Suprapubic skin (tissue), 4 donors: ENCODE measurements around the gene SLC10A3. TPM values are rescaled to one million over a fixed set of nuclear protein-coding genes. Genes with fewer than 3 reads are reported as not detected.

Experiments
- DNase-seq, 2 donors: peaks; one replicate each; pipeline ENCODE4 v3.0.0-alpha.2; 2019; ENCODE audit warnings: low spot score in 2 of 2
- H3K27ac ChIP-seq: fragments of 200-600 bp; sonication (generic); one replicate; pipeline ENCODE4 v1.5.1; 2019
- H3K27me3 ChIP-seq: fragments of 200-600 bp; sonication (generic); one replicate; pipeline ENCODE4 v1.5.1; 2019
- H3K36me3 ChIP-seq: fragments of 200-600 bp; sonication (generic); one replicate; pipeline ENCODE4 v1.5.1; 2019
- H3K4me1 ChIP-seq: fragments of 200-600 bp; sonication (generic); one replicate; pipeline ENCODE4 v1.5.1; 2019
- H3K4me3 ChIP-seq: fragments of 200-600 bp; sonication (generic); one replicate; pipeline ENCODE4 v1.5.1; 2019; ENCODE audit warnings: mild to moderate bottlenecking
- H3K9me3 ChIP-seq: fragments of 200-600 bp; sonication (generic); one replicate; pipeline ENCODE4 v1.5.1; 2019
- CTCF ChIP-seq, 2 donors: fragments of 200-600 bp in 1 of 2; fragments of 450-650 bp in 1 of 2; sonication (generic) in 1 of 2; IDR thresholded peaks; one replicate each; pipeline ENCODE4 v1.5.1; 2016 to 2019; ENCODE audit warnings: antibody characterized with exemption in 2 of 2, mild to moderate bottlenecking in 1 of 2, moderate library complexity in 1 of 2
- EP300 ChIP-seq: sonication (generic); formaldehyde crosslinking; IDR thresholded peaks from one replicate; pipeline ENCODE4 v1.6.1; 2017; ENCODE audit warnings: antibody characterized with exemption
- POLR2A ChIP-seq, 2 donors: fragments of 450-650 bp; IDR thresholded peaks; one replicate each; pipeline ENCODE4 v1.6.1; 2017; ENCODE audit warnings: antibody characterized with exemption in 2 of 2, mild to moderate bottlenecking in 2 of 2, moderate library complexity in 2 of 2
- POLR2AphosphoS5 ChIP-seq, 3 donors: sonication (generic); formaldehyde crosslinking; IDR thresholded peaks; one replicate each; pipeline ENCODE4 v1.6.1; 2017; ENCODE audit warnings: antibody characterized with exemption in 3 of 3
- WGBS: methylation state at CpG from one replicate; pipeline ENCODE4 v1.1.5; 2018; 5-methylcytosine and 5-hydroxymethylcytosine counted together
- total RNA-seq, 4 donors: library from RNA; depleted of rRNA; stranded (reverse); fragments of >200 nt; gene quantifications; one replicate each; pipeline ENCODE4 v1.1.0, GENCODE V29; 2016

Gene SLC10A3
- total RNA-seq, 4 donors from 2014 or later: 16.5 to 45.0 (median 38.8) TPM

GRCh38 chrX:154519389-154519788, 29.0 kb upstream of the SLC10A3 start:
- peaks cover 16% of the 10 kb centered on the region for H3K4me1 ChIP-seq
- H3K27ac ChIP-seq: no peak overlapping the region
- H3K9me3 ChIP-seq: no peaks in the 10 kb centered on the region
- DNase-seq: no peak
- no peaks in the 10 kb centered on the region for H3K27me3 ChIP-seq
- TF ChIP-seq CTCF (IDR thresholded peaks at IDR 0.05) (no peak), POLR2AphosphoS5 (IDR thresholded peaks at IDR 0.05) (no peak), POLR2A (IDR thresholded peaks at IDR 0.05) (no peak), EP300 (no peak)
- no peak overlapping the region for H3K4me3 ChIP-seq
- WGBS: 92% methylated on average over 8 of the region's 8 CpGs
- no peaks in the 10 kb centered on the region for H3K36me3 ChIP-seq

- H3K9me3 ChIP-seq: no peaks in the 10 kb centered on the region
- H3K27ac ChIP-seq: peak overlapping the region; percentile 92
- 60% methylated on average over 23 of the region's 25 CpGs for WGBS
- TF ChIP-seq EP300 (no peak), CTCF (IDR thresholded peaks at IDR 0.05) (no peak)
- peaks cover 16% of the 10 kb centered on the region for H3K4me1 ChIP-seq
- H3K4me3 ChIP-seq: peak overlapping the region; percentile 66
- DNase-seq: peak in 1 of 2 donors; percentile 69
- no peaks in the 10 kb centered on the region for H3K27me3 ChIP-seq
- H3K36me3 ChIP-seq: no peaks in the 10 kb centered on the region
These were observed 26.8 kb upstream of the SLC10A3 start for GRCh38 chrX:154517101-154517781.

GRCh38 chrX:154516656-154517100, 26.2 kb upstream of the SLC10A3 start:
- peak in 1 of 2 donors; percentile 70 for DNase-seq

GRCh38 chrX:154515966-154516655, 25.7 kb upstream of the SLC10A3 start, which contains the start of gene FAM3A:
FAM3A (minus strand) TSS chrX:154516232; CDS start chrX:154515772, 460 bp downstream.
- Histone ChIP-seq H3K27me3 (no peaks in the 10 kb centered on the region), H3K27ac (peak within 1 kb of the TSS; percentile 92), H3K36me3 (peaks cover 1% of the 10 kb centered on the region), H3K4me3 (peak within 1 kb of the TSS; percentile 66), H3K9me3 (no peaks in the 10 kb centered on the region), H3K4me1 (peaks cover 16% of the 10 kb centered on the region)
- 59% methylated on average over 40 of the region's 59 CpGs for WGBS
- TF ChIP-seq POLR2A (IDR thresholded peaks at IDR 0.05) (peak in 1 of 2 donors; percentile 73), POLR2AphosphoS5 (IDR thresholded peaks at IDR 0.05) (peak; percentile 3 to 64 (median 14)), CTCF (IDR thresholded peaks at IDR 0.05) (no peak), EP300 (no peak)
- peak; percentile 95 to 96 for DNase-seq

More at GRCh38 chrX:154516656-154517100, 26.2 kb upstream of the SLC10A3 start:
- Histone ChIP-seq H3K4me1 (peaks cover 16% of the 10 kb centered on the region), H3K27ac (peak overlapping the region; percentile 92), H3K27me3 (no peaks in the 10 kb centered on the region), H3K36me3 (no peaks in the 10 kb centered on the region), H3K4me3 (peak overlapping the region; percentile 66), H3K9me3 (no peaks in the 10 kb centered on the region)
- 43% methylated on average over 19 of the region's 19 CpGs for WGBS
- TF ChIP-seq CTCF (IDR thresholded peaks at IDR 0.05) (no peak), POLR2AphosphoS5 (IDR thresholded peaks at IDR 0.05) (peak in 1 of 3 donors; percentile 23)
